IPS-18c (cell line): ENCODE measurements around the gene SSUH2.

Experiments
- H3K4me3 ChIP-seq: 2 replicates; pipeline ENCODE4 v1.7.0; 2013; ENCODE audit warnings: low read depth, mild to moderate bottlenecking, low read length, moderate library complexity; ENCODE audit not compliant: insufficient read depth
- H3K9me3 ChIP-seq: one replicate; pipeline ENCODE4 v1.6.1; 2013; ENCODE audit warnings: mild to moderate bottlenecking, low read length, moderate library complexity; ENCODE audit not compliant: control insufficient read depth, insufficient read depth

The SSUH2 gene

DNA sequence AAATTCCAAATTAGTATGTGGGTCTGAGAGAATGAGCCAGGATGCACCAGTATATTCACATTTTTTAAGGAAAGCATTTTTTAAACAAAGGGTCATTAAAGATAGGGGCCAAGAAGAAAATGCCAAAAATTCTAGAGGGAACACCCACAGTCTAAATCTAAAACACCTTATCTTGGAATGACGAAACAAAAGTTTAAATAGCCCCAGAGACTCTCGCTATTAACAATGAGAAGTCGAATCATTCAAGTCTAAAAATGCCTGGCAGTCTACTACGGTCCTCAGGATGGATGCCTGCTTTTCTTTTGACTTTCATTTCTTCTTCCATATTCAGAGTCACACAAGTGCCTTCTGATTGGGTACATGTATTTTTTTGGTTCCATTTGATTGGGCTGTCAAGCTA lies 66.3 kb downstream of the SSUH2 start:
- Histone ChIP-seq H3K4me3 (no peak overlapping the region), H3K9me3 (no peaks in the 10 kb centered on the region)

DNA sequence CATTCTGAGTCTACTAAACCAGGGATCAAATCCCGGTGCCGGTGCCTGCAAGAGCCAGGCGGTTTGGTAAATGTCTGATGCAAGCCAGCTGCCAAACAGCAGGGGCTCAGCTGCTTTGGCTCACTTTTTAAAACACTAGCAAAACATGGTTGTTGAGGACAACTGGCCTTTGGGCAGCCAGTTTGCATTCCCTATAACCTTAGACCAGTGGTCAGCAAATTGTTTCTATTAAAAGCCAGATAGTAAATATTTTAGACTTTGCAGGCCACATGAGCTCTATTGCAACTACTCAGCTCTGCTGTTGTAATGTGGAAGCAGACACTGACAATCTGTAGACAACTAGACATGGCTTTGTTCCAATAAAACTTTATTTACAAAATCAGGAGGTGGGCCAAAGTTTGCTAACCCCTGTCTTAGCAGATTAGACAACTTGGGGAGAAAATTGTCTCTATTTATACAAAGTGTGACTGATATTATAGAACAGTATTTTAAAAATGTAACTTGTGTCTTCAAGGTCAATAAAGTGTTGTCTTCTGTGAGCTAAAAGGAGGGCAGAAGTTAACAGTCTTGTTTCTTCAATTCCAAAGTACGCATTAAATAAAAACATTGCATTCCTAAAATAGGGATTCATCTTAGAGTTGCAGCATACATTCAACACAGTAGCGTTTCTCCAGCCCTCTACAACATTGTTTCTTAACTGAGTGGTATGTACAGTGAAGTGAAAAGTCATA lies 67.6 kb downstream of the SSUH2 start:
- Histone ChIP-seq H3K4me3 (no peak overlapping the region), H3K9me3 (no peaks in the 10 kb centered on the region)

DNA sequence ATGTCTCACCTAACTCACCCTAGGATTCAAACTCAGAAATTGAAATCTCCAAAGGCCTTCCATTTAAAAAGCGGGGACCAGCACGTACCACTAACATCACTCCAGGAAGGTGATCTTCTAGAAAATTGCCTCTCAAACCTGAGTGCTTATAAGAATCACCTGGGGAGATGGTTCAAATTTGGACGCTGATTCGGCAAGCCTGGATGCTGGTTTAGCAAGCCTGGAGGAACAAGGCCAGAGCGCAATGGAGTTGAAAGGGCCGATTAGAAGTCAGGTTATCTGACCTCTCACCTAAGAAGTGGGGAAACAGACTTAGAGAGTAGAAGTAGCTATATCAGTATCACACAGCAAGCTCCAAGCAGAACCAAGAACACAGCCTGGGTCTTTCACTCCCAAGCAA lies 68.2 kb downstream of the SSUH2 start:
- no peak overlapping the region for H3K4me3 ChIP-seq
- H3K9me3 ChIP-seq, result no peaks in the 10 kb centered on the region

DNA sequence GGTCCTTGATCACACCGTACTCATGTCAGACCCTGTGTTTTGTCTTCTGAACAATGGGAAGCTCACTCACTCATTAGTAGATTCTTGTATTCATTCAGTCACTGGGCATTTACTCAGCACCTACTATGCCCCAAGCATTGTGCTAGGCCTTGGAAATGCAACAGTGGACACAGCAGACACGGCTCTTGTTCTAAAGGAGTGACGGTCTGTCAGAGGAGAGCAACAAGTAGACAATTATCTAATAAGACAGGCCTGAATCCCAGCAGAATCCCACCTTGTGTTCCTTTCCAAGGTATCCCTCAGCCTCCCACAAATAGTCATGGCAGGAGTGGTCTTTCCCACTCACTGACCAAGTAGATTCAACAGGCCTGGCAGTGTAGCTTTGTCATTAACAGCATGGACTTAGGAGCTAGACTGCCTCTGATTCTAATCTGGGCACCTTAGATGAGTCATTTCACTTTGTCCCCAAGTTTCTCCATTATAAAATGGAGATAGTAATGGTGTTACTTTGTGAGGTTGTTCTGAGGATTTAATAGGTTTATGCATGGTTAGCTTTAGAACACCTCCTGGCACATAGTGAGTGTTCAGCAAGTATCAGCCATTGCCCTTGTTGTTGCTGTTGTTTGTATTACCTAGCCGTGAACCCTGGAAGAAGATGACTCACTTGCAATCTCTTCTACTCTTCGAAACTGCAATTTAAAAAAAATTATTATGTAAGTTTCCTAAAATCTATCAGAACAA lies 69.1 kb downstream of the SSUH2 start:
- no peak overlapping the region for H3K4me3 ChIP-seq
- no peaks in the 10 kb centered on the region for H3K9me3 ChIP-seq

GRCh38 chr3:8574670-8575322 lies 69.8 kb downstream of the SSUH2 start:
- no peaks in the 10 kb centered on the region for H3K9me3 ChIP-seq
- no peak overlapping the region for H3K4me3 ChIP-seq

DNA sequence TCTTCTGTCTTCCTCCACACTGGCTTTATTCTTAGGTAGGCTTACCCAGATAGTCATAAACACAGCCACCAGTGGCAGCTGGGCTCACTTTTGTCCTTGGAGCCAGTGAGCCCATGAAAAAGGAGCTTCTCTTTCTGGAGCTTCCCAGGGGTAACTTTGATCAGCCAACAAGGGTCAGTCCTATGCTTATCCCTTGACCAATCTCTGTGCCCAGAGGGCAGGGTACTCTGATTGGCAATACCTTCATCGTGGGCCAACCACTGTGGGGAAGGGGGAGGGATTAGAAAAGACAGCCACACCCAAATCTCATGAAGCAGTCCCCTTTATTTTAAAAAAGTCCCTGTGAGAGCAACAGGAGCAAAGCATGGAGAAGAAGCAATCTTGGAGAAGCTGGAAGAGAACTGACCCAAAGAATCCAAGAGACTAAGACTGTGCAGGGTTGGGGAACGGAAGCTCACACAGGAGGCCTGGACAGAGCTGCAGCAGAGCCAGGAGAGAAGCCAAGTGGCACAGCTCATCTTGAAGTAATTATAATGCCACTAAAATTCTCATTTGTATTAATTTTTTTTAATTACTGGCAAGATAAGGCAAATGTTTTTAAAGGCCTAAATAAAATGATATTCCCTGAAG lies 70.4 kb downstream of the SSUH2 start:
- Histone ChIP-seq H3K9me3 (peaks cover 3% of the 10 kb centered on the region), H3K4me3 (no peak overlapping the region)

GRCh38 chr3:8573342-8573926 lies 71.2 kb downstream of the SSUH2 start:
- H3K9me3 ChIP-seq, result peaks cover 4% of the 10 kb centered on the region
- H3K4me3 ChIP-seq, result no peak overlapping the region

DNA sequence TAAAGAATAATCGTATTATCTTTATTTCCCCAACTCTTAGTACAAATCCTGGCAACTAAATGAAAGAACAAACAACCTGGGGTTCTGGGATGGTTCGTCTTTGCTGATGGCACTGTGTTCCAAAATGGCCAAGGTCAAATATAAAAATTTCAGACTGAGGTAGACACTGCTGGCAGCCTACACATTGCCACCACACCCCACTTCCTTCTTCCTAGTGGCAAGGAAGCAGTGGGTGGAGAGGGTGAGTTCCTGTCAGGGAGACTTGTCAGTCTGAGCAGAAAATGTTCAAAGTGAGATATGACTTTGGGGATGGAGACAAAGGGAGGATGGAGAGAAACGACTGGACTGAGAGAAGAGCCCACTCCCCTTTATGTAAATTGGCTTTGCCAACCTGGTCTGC lies 73.3 kb downstream of the SSUH2 start:
- no peak overlapping the region for H3K4me3 ChIP-seq
- H3K9me3 ChIP-seq, result peaks cover 4% of the 10 kb centered on the region
